RWPE2 (cell line): ENCODE data around the gene PTPRD.

Experiments used
- ATAC-seq: fragments of 200-7000 bp; cut with Tn5 transposase; 3 replicates; pipeline ENCODE4 v1.9.1; 2021; ENCODE audit warnings: low read depth
- DNase-seq: peaks from one replicate; pipeline ENCODE4 v3.0.0-alpha.2; 2020; ENCODE audit warnings: low spot score
- H3K27ac ChIP-seq: fragments of 450-650 bp; 2 replicates; pipeline ENCODE4 v1.5.1; 2017; ENCODE audit warnings: mild to moderate bottlenecking; ENCODE audit not compliant: poor library complexity, severe bottlenecking
- H3K27me3 ChIP-seq: fragments of 250-450 bp; sonication (Bioruptor Pico); 2 replicates; pipeline ENCODE4 v1.5.1; 2021; ENCODE audit warnings: mild to moderate bottlenecking, moderate library complexity; ENCODE audit not compliant: insufficient read depth, poor library complexity, severe bottlenecking
- H3K36me3 ChIP-seq: fragments of 250-450 bp; sonication (Bioruptor Pico); 2 replicates; pipeline ENCODE4 v1.5.1; 2020; ENCODE audit warnings: low read depth, mild to moderate bottlenecking, moderate library complexity
- H3K4me1 ChIP-seq: fragments of 250-450 bp; sonication (Bioruptor Pico); 2 replicates; pipeline ENCODE4 v1.5.1; 2021; ENCODE audit warnings: mild to moderate bottlenecking, moderate library complexity; ENCODE audit not compliant: insufficient read depth, poor library complexity, severe bottlenecking
- H3K4me3 ChIP-seq: fragments of 250-450 bp; sonication (Bioruptor Pico); 2 replicates; pipeline ENCODE4 v1.5.1; 2021; ENCODE audit warnings: mild to moderate bottlenecking, moderate library complexity; ENCODE audit not compliant: severe bottlenecking
- H3K9me3 ChIP-seq: fragments of 250-450 bp; sonication (Bioruptor Pico); 2 replicates; pipeline ENCODE4 v1.5.1; 2021; ENCODE audit warnings: mild to moderate bottlenecking, moderate library complexity; ENCODE audit not compliant: severe bottlenecking
- CTCF ChIP-seq: fragments of 450-650 bp; IDR thresholded peaks from one replicate; pipeline ENCODE4 v1.5.1; 2017; ENCODE audit warnings: mild to moderate bottlenecking, moderate library complexity; ENCODE audit not compliant: poor library complexity, severe bottlenecking

The PTPRD gene

DNA sequence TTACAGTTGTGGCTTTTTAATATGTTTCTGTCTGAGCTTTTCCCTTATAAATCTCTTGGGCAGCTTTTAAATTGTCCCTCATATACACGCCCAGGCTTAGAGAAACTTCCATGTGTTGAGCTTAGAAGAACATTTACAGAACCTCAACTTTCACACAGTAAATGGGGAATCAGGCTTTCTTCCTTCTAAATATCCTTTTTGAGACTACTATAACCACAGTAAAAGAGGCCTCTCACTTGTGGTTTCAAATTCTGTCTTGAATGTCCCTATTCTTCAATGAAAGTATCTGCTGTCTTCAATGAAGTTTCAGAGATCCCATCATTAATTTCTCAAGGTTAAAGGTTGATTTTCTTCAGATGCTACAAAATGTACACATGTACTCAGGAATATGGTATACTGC lies 2224.7 kb downstream of the PTPRD start:
- DNase-seq (no peak), ATAC-seq (no peak)
- H3K4me1 ChIP-seq, result no peaks in the 10 kb centered on the region
- TF ChIP-seq CTCF, result no peak
- H3K36me3 ChIP-seq, result no peaks in the 10 kb centered on the region
- no peaks in the 10 kb centered on the region for H3K9me3 ChIP-seq
- H3K27ac ChIP-seq, result no peak overlapping the region
- no peak overlapping the region for H3K4me3 ChIP-seq
- no peaks in the 10 kb centered on the region for H3K27me3 ChIP-seq

DNA sequence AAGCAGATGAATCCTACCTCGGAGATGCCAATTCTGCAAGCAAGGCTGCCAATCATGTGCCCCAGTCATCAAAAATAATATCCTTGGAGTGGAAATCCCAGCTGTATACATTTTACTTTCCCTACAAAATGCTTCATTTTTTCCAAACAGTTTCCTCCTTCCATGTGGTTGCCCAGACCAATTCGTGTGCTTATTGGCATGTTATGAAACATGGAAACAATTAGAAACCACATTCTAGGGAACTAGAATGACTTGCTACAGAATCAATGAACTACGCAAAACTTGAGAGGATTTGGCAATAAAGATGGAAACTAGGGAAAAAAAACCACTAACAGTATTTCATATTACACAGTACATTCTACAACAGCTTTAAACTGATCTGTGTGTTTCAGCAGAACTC lies 2228.7 kb downstream of the PTPRD start:
- Histone ChIP-seq H3K27me3 (no peaks in the 10 kb centered on the region), H3K4me1 (no peaks in the 10 kb centered on the region), H3K4me3 (no peak overlapping the region), H3K9me3 (no peaks in the 10 kb centered on the region), H3K27ac (no peak overlapping the region), H3K36me3 (no peaks in the 10 kb centered on the region)
- no peak for ATAC-seq
- DNase-seq, result no peak
- TF ChIP-seq CTCF, result no peak

GRCh38 chr9:8382777-8383527 lies 2229.8 kb downstream of the PTPRD start:
- no peaks in the 10 kb centered on the region for H3K27me3 ChIP-seq
- ATAC-seq (no peak), DNase-seq (no peak)
- no peaks in the 10 kb centered on the region for H3K9me3 ChIP-seq
- H3K36me3 ChIP-seq, result no peaks in the 10 kb centered on the region
- no peaks in the 10 kb centered on the region for H3K4me1 ChIP-seq
- no peak overlapping the region for H3K27ac ChIP-seq
- no peak overlapping the region for H3K4me3 ChIP-seq
- TF ChIP-seq CTCF, result no peak

- Histone ChIP-seq H3K36me3 (no peaks in the 10 kb centered on the region), H3K4me1 (no peaks in the 10 kb centered on the region), H3K27me3 (no peaks in the 10 kb centered on the region), H3K4me3 (no peak overlapping the region), H3K27ac (no peak overlapping the region), H3K9me3 (no peaks in the 10 kb centered on the region)
- no peak for TF ChIP-seq CTCF
- DNase-seq (no peak), ATAC-seq (no peak)
These were observed 2230.5 kb downstream of the PTPRD start for GRCh38 chr9:8382266-8382665.

DNA sequence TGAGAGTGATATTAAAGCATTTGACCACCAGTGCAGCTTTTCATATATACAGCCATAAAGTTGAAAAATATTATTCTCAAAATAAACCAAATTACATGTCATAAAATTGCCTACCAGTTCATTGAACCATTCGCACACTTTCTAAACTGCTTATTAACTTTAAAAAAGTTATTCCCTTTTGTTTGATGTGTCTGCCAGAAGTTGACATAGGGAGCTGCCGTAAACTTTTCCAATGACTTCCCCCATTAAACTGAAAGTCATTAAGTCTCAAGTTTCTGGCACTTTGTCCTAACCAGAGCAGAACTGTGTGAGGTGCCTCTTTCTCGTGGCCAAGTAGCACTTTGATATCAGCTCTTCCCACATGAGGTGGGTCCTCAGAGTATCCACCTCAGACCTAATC lies 2231.2 kb downstream of the PTPRD start:
- no peak for ATAC-seq
- no peak for DNase-seq
- Histone ChIP-seq H3K9me3 (no peaks in the 10 kb centered on the region), H3K4me3 (no peak overlapping the region), H3K36me3 (no peaks in the 10 kb centered on the region), H3K27ac (no peak overlapping the region), H3K27me3 (no peaks in the 10 kb centered on the region), H3K4me1 (no peaks in the 10 kb centered on the region)
- no peak for TF ChIP-seq CTCF
